ENCODE results near the gene DNAH7.

The DNAH7 gene

GRCh38 chr2:195899226-195899625 lies 169.4 kb downstream of the DNAH7 start:
- no peak overlapping the region for H3K4me3 ChIP-seq (ENCODE audit: low read depth, low read length)
- DNase-seq (ENCODE audit: low read depth) = no peak

GRCh38 chr2:195898505-195899191 lies 170.0 kb downstream of the DNAH7 start:
- DNase-seq (ENCODE audit: low read depth) = peak; percentile 99

GRCh38 chr2:195891081-195891480 lies 177.6 kb downstream of the DNAH7 start:
- no peak for DNase-seq (ENCODE audit: low read depth)

More at GRCh38 chr2:195898505-195899191, 170.0 kb downstream of the DNAH7 start:
- no peak overlapping the region for H3K4me3 ChIP-seq (ENCODE audit: low read depth, low read length)

GRCh38 chr2:195879153-195879552 lies 189.5 kb downstream of the DNAH7 start:
- DNase-seq (ENCODE audit: low read depth) = no peak

More at GRCh38 chr2:195891081-195891480, 177.6 kb downstream of the DNAH7 start:
- no peak overlapping the region for H3K4me3 ChIP-seq (ENCODE audit: low read depth, low read length)

GRCh38 chr2:195871326-195871725 lies 197.3 kb downstream of the DNAH7 start:
- no peak overlapping the region for H3K4me3 ChIP-seq (ENCODE audit: low read depth, low read length)
- peak; percentile 9 for DNase-seq (ENCODE audit: low read depth)

More at GRCh38 chr2:195879153-195879552, 189.5 kb downstream of the DNAH7 start:
- no peak overlapping the region for H3K4me3 ChIP-seq (ENCODE audit: low read depth, low read length)

- H3K4me3 ChIP-seq (ENCODE audit: low read depth, low read length) = no peak overlapping the region
- no peak for DNase-seq (ENCODE audit: low read depth)
These were observed 204.3 kb downstream of the DNAH7 start for GRCh38 chr2:195864316-195864715.

- no peak for DNase-seq (ENCODE audit: low read depth)
- H3K4me3 ChIP-seq (ENCODE audit: low read depth, low read length) = no peak overlapping the region
These were observed 205.1 kb downstream of the DNAH7 start for GRCh38 chr2:195863564-195863963.

GRCh38 chr2:195863121-195863520 lies 205.5 kb downstream of the DNAH7 start:
- no peak for DNase-seq (ENCODE audit: low read depth)
- H3K4me3 ChIP-seq (ENCODE audit: low read depth, low read length) = no peak overlapping the region

GRCh38 chr2:195861821-195862220 lies 206.8 kb downstream of the DNAH7 start:
- no peak overlapping the region for H3K4me3 ChIP-seq (ENCODE audit: low read depth, low read length)
- no peak for DNase-seq (ENCODE audit: low read depth)

GRCh38 chr2:195859513-195859912 lies 209.1 kb downstream of the DNAH7 start:
- no peak overlapping the region for H3K4me3 ChIP-seq (ENCODE audit: low read depth, low read length)

GRCh38 chr2:195857132-195857531 lies 211.5 kb downstream of the DNAH7 start:
- DNase-seq (ENCODE audit: low read depth) = no peak

More at GRCh38 chr2:195859513-195859912, 209.1 kb downstream of the DNAH7 start:
- DNase-seq (ENCODE audit: low read depth) = no peak

GRCh38 chr2:195850764-195851163 lies 217.9 kb downstream of the DNAH7 start:
- no peak overlapping the region for H3K4me3 ChIP-seq (ENCODE audit: low read depth, low read length)

More at GRCh38 chr2:195857132-195857531, 211.5 kb downstream of the DNAH7 start:
- H3K4me3 ChIP-seq (ENCODE audit: low read depth, low read length) = no peak overlapping the region

GRCh38 chr2:195848119-195848899 lies 220.3 kb downstream of the DNAH7 start:
- H3K4me3 ChIP-seq (ENCODE audit: low read depth, low read length) = no peak overlapping the region
- DNase-seq (ENCODE audit: low read depth) = no peak

More at GRCh38 chr2:195850764-195851163, 217.9 kb downstream of the DNAH7 start:
- no peak for DNase-seq (ENCODE audit: low read depth)

GRCh38 chr2:195842932-195843331 lies 225.7 kb downstream of the DNAH7 start:
- H3K4me3 ChIP-seq (ENCODE audit: low read depth, low read length) = no peak overlapping the region
- no peak for DNase-seq (ENCODE audit: low read depth)

- H3K4me3 ChIP-seq (ENCODE audit: low read depth, low read length) = no peak overlapping the region
- no peak for DNase-seq (ENCODE audit: low read depth)
These were observed 230.6 kb downstream of the DNAH7 start for GRCh38 chr2:195838002-195838401.

- DNase-seq (ENCODE audit: low read depth) = no peak
- no peak overlapping the region for H3K4me3 ChIP-seq (ENCODE audit: low read depth, low read length)
These were observed 232.6 kb downstream of the DNAH7 start for GRCh38 chr2:195836002-195836401.

- no peak overlapping the region for H3K4me3 ChIP-seq (ENCODE audit: low read depth, low read length)
- DNase-seq (ENCODE audit: low read depth) = no peak
These were observed 233.8 kb downstream of the DNAH7 start for GRCh38 chr2:195834836-195835235.

- H3K4me3 ChIP-seq (ENCODE audit: low read depth, low read length) = no peak overlapping the region
- no peak for DNase-seq (ENCODE audit: low read depth)
These were observed 237.4 kb downstream of the DNAH7 start for GRCh38 chr2:195830968-195831950.

GRCh38 chr2:195824478-195824877 lies 244.2 kb downstream of the DNAH7 start:
- no peak for DNase-seq (ENCODE audit: low read depth)
- H3K4me3 ChIP-seq (ENCODE audit: low read depth, low read length) = no peak overlapping the region
